AG08396 (cell line): ENCODE measurements around the gene UBE2I.
"Not testable (repeated sequence)": the region's sequence is repeated elsewhere in the genome, so short reads cannot be mapped to it uniquely, and the experiment has no call there.

Experiments used
- DNase-seq: peaks from one replicate; pipeline ENCODE4 v3.0.0; 2012; ENCODE audit warnings: low spot score, mixed read lengths

The UBE2I gene

DNA sequence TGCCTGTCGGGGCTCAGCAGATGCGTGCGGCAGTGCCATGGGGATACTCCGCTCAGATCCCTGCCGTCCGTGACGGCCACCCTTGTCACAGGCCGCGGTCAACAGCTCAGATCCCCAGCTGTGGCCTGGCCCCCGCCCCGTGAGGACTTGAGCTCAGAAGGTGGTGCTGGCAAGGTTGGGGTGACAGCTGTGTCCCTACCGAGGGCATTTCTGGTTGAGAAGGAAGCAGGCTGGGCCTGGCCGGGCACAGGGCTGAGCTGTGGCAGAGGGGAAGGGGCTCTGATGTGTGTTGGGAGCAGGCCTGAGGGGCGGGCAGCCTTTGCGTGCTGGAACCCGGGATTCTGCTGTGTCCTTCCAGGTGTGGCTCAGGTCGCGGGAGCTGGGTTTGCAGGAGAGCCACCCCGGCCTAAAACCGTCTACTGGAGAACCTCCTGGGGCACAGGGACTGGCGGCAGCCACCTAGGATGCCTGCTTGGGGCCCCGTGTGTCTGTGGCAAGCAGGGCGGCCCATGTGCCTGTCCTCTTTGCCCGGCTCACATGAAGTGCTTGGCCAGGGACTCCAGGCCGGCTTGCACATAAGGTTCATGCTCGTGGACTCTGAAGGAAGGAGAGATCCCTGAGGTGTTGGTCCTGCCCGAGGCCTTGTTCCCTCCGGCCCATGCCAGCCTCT lies 5.1 kb downstream of the UBE2I start:
- DNase-seq, result no peak

DNA sequence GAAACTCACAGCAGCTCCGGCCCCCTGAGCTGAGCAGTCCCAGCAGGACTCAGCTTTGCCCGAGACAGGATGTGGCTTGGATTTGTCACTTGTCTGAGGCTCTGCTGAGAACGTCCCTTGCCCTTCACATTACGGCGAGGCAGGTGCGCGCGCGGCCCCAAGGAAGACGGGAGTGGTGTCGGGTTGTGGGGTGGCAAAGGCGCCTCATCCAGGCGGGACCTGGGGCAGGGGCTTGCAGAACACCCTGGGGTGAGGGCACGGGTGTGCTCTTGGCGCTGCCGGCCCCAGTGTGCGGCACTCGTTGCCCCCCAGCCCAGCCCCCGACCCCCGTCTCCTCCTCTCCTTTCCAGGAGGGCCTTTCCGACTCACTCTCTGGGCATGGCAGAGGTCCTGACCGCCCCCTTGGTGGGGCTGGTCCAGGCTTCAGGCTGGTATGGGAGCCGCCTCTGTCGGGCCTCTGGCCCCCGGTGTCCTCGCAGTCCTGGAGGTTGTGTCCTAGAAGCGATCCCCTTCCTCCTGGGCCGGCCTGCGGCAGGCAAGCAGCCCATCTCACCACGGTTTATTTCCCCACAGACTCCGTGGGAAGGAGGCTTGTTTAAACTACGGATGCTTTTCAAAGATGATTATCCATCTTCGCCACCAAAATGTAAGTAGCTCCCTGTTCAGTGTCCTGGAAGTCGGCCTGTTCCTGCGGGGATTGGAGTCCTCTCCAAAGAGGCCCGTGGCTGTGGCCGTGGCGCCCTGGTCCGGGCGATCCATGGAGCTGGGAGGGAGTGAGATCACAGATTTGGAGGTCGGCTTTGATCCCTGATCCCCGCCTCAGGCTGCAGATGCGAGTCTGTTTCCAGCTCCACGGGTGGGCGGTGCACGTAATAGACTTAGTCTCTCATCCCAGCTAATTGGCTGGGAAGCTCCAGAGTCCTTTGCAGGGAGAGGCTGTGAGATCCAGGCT lies 5.9 kb downstream of the UBE2I start:
- DNase-seq, result no peak

DNA sequence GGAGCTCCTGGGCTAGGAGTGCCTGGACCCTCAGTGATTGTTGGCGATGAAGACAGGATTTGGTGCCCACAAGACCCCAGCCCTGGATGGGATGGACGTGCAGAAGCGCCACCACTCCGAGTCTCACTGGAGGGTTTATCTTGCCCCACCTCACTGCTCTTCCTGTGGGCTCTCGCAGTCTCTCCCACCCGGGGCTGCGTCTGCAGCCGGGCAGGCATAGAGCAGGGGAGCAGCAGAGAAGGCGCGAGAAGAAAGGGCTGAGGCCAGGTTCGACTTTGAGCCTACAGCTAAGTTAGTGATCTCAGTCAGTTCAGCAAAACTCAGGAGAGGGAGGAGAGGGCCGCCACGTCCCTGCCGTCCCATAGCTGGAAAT lies 6.6 kb downstream of the UBE2I start:
- no peak for DNase-seq

DNA sequence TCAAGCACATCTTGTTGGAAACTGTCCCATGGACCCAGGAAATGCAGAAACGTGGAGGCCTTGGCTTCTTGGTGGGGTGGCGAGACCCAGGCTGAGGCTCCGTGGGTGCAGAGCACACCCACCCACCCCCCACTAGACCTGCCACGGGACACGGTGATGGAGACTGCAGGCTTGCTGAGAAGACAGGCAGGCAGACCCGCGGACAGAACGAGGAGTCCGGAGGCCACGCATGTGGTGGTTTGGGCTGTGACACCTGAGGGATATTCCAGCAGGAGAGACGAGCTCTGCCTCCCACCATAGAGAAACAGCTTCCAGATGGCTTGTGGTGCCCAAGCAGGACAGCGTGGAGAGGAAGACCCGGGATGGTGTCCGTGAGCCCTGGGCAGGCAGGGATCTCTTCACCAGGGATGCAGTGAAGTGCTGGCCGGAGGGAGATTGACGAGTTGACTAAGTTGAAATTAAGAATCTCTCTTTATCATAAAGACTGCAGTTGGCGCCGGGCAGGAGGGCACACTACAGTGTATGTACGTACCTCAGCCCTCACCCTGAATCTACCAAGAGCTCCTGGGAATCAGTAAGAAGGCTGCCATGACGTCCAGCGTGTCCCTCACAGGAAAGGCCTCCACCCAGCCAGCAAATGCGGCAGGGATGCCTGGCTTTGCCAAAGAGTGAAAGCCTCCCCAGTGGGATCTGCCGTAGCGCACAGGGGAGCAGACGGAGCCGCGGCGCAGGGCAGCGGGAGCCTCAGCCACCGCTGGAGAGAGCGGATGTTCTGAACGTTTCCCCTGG lies 8.2 kb downstream of the UBE2I start:
- no peak for DNase-seq

DNA sequence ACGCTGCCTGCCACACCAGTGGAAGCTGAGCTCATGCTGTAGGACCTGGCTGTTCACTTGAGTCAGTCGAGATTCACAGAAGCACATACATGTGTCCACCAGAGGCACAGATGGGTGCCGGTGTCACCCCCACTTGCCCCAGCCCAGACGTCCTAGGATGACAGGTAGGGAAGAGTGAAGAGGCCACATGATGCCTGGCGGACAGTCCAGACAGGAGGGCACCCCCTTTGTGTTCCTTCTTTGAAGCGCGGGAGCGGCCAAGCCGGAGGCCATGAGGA lies 8.8 kb downstream of the UBE2I start:
- DNase-seq, result no peak

DNA sequence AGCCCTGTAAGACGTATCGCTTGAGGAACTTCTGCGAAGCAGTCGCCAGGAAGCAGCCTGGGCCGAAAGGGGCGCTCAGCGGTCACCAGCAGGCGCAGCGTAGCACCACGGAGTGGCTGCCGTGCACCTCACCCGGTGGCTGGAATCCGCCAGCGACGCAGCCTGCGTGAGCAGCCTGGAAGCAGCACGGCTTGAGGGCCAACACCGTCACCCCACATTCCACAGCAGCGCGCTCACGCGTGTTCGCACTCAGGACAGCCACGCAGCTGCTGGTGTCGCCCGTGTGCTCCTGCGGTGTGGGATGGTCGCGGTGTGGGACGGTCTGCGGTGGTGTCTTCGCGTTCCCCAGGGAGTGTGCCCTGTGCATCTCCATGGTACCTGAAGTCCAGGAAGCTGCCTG lies 9.6 kb downstream of the UBE2I start:
- DNase-seq, result no peak

DNA sequence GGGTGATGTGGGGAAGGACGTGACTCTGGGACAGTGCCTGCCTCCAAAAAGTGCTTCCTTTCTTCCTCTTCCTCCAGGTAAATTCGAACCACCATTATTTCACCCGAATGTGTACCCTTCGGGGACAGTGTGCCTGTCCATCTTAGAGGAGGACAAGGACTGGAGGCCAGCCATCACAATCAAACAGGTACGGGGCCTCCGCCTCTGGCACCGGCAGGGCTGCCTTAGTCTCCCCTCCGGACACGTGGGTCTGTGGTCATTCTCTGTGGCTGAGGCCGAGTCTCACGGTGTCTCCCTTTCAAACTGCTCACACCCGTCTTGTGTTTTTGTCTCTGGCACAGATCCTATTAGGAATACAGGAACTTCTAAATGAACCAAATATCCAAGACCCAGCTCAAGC lies 10.7 kb downstream of the UBE2I start:
- no peak for DNase-seq

DNA sequence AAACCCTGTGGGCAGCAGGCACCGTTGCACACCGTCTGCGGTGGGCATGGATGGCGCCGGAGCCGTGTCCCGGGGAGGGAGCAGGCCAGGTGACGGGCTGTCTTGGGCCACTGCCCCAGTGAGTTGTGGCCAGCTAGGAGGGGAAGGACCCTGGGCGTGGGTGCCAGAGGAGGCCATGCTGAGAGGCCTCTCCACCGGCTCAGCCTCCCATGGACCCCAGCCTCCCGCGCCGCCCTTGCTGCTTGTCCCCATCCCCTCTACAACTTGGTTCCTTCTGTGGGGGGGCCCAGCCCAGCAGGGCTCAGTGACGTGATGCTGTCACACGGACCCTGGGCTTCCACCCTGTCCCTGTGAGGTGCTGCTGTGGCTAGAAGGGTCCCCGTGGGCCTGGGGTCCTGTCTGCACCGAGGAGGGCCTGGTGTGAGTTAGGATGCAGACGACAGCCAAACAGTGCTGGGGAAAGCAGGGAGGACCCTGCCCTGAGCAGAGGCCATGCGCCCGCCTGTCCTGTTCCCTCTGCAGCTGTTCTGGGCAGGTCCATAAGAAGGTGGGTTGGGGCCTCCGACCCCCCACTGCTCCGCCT lies 11.3 kb downstream of the UBE2I start:
- DNase-seq, result no peak

DNA sequence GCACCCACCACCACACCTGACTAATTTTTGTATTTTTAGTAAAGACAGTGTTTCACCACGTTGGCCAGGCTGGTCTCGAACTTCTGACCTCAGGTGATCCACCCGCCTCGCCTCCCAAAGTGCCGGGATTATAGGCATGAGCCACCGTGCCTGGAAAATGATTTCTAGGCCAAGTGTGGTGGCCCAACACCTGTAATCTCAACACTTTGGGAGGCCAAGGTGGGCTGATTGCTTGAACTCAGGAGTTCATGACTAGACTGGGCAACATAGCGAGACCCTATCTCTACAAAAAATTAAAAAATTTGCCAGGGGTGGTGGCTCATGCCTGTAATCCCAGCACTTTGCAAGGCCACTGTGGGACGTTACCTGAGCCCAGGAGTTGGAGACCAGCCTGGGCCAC lies 13.0 kb downstream of the UBE2I start:
- DNase-seq, result no peak

DNA sequence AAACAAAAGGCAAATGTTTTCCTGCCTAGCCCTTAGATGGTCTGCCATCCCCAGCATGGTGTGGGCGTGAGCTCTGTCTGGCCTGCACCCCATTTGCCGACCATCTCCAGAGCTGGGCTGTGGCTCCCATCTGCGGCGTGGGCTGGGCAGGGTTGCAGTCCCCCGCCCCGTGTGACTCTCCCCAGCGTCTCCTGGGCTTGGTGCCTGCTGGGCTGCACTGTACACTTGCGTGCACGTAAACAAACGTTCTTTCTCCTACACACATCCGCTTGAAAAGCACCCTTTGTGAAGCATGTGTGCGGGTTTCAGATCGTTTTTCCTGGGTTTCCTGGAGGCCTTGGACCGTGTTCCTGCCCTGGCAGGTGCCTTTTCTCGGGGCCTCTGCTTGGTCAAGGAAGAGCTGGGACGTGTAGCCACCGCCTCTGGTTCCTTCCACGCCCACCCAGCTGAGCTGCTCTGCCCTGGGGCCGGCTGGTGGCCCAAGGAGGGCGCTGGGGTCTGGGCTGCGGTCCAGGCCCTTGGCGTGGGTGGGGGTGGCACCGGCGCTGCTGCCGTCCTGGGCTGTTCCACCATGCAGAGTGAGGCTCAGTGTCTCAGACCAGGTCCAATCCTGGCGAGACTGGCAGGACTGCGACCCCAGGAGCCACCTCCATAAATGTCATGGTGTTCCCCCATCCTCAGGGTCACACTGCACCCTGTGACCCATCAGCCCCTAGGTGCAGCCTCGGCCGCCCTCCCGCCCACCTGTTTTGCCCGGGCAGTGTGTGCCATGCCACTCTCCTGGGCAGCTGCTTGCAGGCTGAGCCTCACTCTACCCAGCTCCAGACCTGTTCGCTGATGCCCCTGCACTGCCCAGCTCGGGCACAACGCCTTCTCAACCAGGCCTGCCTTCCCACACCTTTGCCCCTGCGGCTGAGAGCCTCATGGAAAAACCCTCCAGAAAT lies 14.1 kb downstream of the UBE2I start:
- DNase-seq, result peak; percentile 55

DNA sequence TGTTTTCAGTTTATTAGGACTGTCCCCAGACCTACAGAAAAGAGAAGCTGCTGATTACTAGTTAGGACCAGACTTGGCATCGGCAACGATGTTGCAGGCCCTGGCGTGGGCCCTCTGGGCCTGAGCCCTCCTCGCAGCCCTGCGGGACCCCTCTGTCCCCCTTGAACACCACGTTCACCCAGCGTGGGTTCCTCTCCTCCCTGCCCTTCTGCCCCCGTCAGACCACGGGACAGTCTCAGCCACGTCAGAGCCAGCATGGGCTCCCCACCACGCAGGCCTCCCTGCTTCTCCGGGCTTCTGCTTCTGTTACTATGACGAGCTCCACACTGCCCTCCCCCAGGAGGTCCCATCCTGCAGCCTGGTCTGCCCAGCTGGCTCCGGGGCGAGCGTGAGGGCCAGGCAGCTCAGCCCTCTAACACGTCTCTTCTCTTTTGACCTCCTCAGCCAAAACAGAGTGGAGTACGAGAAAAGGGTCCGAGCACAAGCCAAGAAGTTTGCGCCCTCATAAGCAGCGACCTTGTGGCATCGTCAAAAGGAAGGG lies 14.9 kb downstream of the UBE2I start:
- no peak for DNase-seq

DNA sequence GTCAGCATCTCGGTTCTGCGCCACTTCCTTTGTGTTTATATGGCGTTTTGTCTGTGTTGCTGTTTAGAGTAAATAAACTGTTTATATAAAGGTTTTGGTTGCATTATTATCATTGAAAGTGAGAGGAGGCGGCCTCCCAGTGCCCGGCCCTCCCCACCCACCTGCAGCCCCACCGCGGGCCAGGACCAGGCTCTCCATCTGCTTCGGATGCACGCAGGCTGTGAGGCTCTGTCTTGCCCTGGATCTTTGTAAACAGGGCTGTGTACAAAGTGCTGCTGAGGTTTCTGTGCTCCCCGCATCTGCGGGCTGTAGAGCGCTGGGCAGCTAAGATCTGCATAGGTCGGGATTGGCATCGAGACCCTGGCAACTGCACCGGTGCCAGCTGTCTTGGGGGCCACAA lies 15.8 kb downstream of the UBE2I start:
- DNase-seq, result no peak

DNA sequence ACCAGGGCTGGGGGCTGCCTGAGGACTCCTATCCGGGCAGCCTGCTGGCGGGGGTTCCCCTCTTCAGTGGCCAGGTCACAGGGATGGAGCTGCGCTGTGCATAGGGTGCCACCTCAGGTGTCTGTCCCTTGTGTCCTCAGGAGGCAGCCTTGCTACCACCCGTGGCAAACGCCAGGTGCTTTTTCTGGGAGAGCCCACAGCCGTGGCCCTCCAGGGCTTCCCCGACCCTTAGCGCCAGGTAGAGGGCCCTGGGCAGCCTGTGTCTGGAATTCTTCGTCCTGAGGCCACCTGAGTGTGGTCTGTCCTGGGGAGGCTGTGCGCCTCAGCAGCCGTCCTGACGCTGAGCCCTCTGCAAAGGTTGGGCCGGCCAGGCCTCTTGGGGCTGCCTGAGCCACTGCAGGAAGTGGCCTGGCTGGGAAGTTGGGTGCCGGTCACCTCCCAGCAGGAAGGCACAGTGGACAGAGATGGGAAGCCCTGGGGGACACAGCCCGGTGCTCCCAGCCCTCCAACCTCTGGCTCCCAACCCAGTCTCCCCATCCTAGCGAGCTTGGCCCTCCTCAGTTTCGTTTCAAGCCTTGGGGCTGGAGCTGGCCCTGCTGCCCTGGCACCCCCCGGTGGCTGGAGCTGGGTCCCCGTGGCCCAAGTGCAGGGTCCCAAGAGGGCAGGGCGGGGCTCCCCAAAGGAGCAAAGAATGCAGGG lies 16.4 kb downstream of the UBE2I start:
- no peak for DNase-seq

DNA sequence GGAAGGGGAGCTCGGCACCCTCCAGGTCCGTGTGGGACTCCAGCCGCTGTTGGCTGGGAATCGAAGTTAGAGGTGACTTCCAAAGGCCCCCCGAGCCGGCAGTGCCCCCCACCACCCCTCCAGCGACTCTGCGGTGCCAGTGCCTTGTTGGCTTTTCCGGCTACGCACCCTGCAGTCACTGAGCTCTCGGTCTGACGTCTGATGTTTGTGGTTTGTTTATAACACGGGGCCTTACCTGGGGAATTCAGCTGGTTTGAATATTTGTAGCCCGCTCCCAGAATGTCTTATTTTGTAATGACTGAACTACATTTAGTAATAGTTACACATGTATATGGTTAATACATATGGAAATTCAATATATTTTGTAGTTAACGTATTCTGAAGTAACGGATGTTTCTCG lies 17.0 kb downstream of the UBE2I start:
- DNase-seq, result no peak

DNA sequence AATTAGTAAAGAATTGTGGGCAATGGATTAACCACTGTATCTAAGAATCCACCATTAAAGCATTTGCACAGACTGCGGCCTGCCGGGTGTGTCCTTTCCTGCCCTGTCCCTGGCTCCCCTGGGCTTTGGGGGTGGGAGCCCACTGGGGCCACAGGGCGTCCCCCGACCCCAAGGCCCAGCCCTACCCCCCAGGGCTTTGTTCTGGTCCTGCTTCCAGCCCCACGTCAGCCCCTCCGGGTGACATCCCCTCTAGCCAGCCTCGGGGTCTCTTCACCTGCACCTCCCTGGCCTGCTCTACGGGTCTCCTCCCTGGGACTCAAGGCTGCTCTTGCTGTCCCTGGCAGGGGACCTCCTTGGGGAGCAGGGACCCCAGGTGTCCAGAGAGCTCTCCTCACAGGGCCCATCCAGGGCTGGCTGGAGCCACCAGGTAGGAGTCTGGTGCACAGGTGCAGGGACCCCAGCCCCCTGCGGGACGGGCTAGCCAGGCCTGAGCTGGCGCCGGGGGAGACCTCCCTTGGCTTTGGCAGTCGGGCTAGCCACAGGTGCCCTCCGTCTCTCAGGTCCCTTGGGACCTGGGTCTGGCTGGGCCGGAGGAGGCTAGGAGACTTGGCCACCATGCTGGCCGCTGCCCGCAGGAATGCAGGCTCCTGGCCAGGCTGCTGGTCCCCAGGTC lies 17.6 kb downstream of the UBE2I start:
- DNase-seq, result no peak

DNA sequence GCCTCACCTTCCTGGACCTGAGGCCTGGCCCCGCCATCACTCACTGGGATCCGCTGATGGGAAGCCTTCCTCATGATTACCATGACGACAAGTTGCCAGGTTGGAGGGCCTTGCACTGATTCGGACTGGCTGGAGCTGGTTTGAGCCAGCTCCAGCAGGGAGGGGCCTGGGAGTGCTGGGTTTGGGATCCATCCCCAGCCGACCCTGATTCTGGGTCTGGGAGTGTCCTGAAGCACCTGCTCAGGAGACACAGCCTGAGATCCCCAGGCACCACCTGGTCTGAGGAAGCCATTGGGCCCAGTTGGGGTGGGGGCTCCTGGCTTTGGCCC lies 18.1 kb downstream of the UBE2I start:
- DNase-seq, result no peak

DNA sequence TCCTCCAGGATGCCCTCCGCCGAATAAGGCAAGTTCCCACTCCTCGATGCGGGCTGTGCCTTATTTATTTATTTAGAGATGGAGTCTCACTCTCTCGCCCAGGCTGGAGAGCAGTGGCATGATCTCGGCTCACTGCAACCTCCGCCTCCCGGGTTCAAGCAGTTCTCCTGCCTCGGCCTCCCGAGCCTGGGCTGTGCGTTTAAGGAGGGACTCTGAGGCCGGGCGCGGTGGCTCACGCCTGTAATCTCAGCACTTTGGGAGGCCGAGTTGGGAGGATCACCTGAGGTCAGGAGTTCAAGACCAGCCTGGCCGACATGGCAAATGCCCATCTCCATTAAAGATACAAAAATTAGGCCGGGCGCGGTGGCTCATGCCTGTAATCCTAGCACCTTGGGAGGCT lies 18.7 kb downstream of the UBE2I start:
- not testable (repeated sequence) for DNase-seq

DNA sequence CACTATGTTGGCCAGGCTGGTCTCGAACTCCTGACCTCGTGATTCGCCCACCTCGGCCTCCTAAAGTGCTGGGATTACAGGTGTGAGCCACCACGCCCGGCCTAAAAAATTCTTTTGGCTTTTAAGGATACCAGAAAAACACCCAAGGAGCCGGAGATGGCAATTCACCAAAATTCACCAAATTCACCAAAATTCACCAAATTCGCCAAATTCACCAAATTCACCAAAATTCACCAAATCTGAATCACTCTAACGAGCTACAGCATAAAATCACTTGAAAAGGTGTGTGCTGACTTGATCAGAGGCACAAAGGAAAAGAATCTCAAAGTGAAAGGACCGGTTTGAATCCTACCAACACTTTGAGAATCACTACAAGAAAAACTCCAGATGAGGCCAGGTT lies 19.5 kb downstream of the UBE2I start:
- DNase-seq, result not testable (repeated sequence)

DNA sequence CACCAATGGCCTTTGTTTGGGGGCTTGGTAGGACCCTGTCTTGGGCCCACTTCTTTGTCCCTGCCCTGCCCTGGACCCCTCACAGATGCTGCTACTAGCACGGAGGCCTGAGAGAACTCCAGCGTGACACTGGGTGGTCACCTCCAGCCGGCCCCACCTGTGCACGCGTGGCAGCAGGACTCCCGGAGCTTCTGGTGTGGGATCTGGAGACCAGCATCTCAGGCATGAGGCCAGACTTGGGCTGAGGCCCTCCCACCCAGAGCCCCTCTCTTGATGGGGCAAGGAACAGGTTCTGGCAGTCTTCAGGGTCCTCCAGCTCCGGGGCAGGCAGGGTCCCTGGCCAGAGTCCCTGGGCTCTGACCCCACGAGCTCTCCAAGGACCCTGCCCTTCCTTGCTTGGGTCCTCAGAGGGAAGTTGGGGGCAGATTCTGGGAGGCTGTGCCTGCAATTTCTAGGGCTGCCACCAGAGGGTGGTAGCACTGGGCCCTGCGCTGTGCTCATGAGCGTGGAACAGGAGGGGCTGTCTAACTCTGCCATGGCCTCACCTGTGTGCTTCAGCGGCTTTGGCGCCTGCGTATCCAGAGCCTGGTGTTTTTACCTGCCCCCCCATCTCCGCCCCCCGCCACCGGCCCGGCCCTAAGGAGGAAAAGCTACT lies 21.0 kb downstream of the UBE2I start:
- DNase-seq, result no peak
